SK-N-SH treated with all-trans-retinoic acid at 6 μM for 48 hours (cell line): ENCODE measurements around the gene NUP43.

Source experiments
- ATAC-seq: fragments of 200-7000 bp; cut with Tn5 transposase; 3 replicates; pipeline ENCODE4 v1.9.1; 2020; ENCODE audit warnings: mild to moderate bottlenecking, moderate library complexity
- ARNTL ChIP-seq: fragments of 450-650 bp; formaldehyde crosslinking; IDR thresholded peaks from 2 replicates; pipeline ENCODE4 v1.5.0; 2020; ENCODE audit warnings: low read depth, mild to moderate bottlenecking, moderate library complexity, borderline replicate concordance
- CREB5 ChIP-seq: fragments of 250-450 bp; sonication (Bioruptor Pico); IDR thresholded peaks from 2 replicates; pipeline ENCODE4 v1.5.1; 2020; ENCODE audit warnings: low read depth, mild to moderate bottlenecking, moderate library complexity
- CSDC2 ChIP-seq: fragments of 250-450 bp; sonication (Bioruptor Pico); IDR thresholded peaks from 2 replicates; pipeline ENCODE4 v1.5.0; 2020; ENCODE audit warnings: mild to moderate bottlenecking, moderate library complexity
- GLIS3 ChIP-seq: fragments of 250-450 bp; sonication (Bioruptor Pico); IDR thresholded peaks from 2 replicates; pipeline ENCODE4 v1.5.0; 2020; ENCODE audit warnings: mild to moderate bottlenecking, moderate library complexity
- ISL1 ChIP-seq: fragments of 250-450 bp; sonication (Bioruptor Pico); IDR thresholded peaks from 2 replicates; pipeline ENCODE4 v2.1.2; 2022; ENCODE audit warnings: mild to moderate bottlenecking, moderate library complexity
- OSR1 ChIP-seq: fragments of 250-450 bp; sonication (Bioruptor Pico); IDR thresholded peaks from 2 replicates; pipeline ENCODE4 v1.8.0; 2022; ENCODE audit warnings: moderate library complexity, mild to moderate bottlenecking, inconsistent platforms
- PATZ1 ChIP-seq: fragments of 250-450 bp; sonication (Bioruptor Pico); IDR thresholded peaks from 2 replicates; pipeline ENCODE4 v1.8.0; 2020; ENCODE audit warnings: mild to moderate bottlenecking, moderate library complexity, borderline replicate concordance
- POU6F1 ChIP-seq: fragments of 250-450 bp; sonication (Bioruptor Pico); IDR thresholded peaks from 2 replicates; pipeline ENCODE4 v1.8.0; 2021; ENCODE audit warnings: low read depth, mild to moderate bottlenecking, moderate library complexity, borderline replicate concordance
- PPARA ChIP-seq: fragments of 250-450 bp; sonication (Bioruptor Pico); IDR thresholded peaks from 2 replicates; pipeline ENCODE4 v1.5.0; 2020; ENCODE audit warnings: mild to moderate bottlenecking, borderline replicate concordance
- SNAI2 ChIP-seq: fragments of 250-450 bp; sonication (Bioruptor Pico); IDR thresholded peaks from 2 replicates; pipeline ENCODE4 v1.5.0; 2020; ENCODE audit warnings: mild to moderate bottlenecking, moderate library complexity
- ZFP3 ChIP-seq: fragments of 250-450 bp; sonication (Bioruptor Pico); IDR thresholded peaks from 2 replicates; pipeline ENCODE4 v1.5.0; 2020; ENCODE audit warnings: mild to moderate bottlenecking, moderate library complexity
- ZFP30 ChIP-seq: fragments of 450-650 bp; formaldehyde crosslinking; IDR thresholded peaks from 2 replicates; pipeline ENCODE4 v1.5.0; 2022; ENCODE audit warnings: mild to moderate bottlenecking, moderate library complexity
- ZNF70 ChIP-seq: fragments of 450-650 bp; formaldehyde crosslinking; IDR thresholded peaks from 2 replicates; pipeline ENCODE4 v1.5.0; 2020; ENCODE audit warnings: mild to moderate bottlenecking, moderate library complexity
- ZNF8 ChIP-seq: fragments of 450-650 bp; formaldehyde crosslinking; IDR thresholded peaks from 2 replicates; pipeline ENCODE4 v1.5.0; 2020; ENCODE audit warnings: mild to moderate bottlenecking, moderate library complexity
- TF ChIP-seq, protein P1 (sequence below): fragments of 250-450 bp; sonication (Bioruptor Pico); IDR thresholded peaks from 2 replicates; pipeline ENCODE4 v1.5.0; 2020; ENCODE audit warnings: mild to moderate bottlenecking, moderate library complexity
- TF ChIP-seq, protein P2 (sequence below): fragments of 250-450 bp; sonication (Bioruptor Pico); IDR thresholded peaks from 2 replicates; pipeline ENCODE4 v1.5.1; 2021; ENCODE audit warnings: mild to moderate bottlenecking, moderate library complexity

The NUP43 gene

DNA sequence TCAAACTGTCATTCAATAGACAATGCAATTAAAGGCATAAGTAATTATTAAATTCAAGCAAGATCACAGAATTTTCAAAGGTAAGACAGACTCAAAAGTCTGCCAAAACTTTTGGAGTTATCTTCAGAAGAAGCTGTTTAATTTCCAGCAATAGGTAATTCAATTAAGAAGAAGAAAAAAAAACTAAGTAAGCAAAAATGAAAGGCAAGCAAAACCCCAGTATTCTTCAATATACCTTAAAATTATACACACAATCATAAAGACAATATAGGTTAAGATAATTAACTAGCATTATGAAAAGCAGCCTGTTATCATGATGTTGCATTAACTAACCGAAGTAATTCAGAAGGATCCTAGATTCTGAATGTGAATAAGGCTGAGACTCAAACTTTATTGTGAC is 31.9 kb downstream of the NUP43 start:
- TF ChIP-seq PATZ1 (CRISPR knock-in tag): no peak
- no peak for TF ChIP-seq CSDC2
- no peak for TF ChIP-seq ZFP3 (CRISPR knock-in tag)
- TF ChIP-seq PPARA (CRISPR knock-in tag): no peak
- no peak for TF ChIP-seq GLIS3 (CRISPR knock-in tag)
- ATAC-seq: no peak

DNA sequence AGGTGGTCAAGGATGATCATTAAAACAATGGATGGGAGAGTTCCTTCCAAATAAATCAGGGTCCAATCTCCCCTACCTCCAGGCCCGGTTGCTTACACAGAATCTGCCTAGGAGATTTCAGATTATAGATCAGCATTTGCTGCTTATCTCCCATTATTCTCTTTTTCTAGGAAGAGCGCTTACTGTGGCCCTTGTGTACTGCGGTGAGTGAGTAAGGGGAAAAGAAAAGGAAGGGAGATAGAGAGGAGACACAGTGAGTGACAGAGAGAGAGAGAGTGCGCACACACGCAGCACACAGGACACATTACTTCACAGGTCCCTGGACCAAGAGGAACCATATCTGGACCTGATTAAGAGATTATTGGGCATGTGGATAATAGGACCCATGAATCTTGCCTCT is 34.6 kb downstream of the NUP43 start:
- no peak for ATAC-seq
- TF ChIP-seq, protein P1, sequence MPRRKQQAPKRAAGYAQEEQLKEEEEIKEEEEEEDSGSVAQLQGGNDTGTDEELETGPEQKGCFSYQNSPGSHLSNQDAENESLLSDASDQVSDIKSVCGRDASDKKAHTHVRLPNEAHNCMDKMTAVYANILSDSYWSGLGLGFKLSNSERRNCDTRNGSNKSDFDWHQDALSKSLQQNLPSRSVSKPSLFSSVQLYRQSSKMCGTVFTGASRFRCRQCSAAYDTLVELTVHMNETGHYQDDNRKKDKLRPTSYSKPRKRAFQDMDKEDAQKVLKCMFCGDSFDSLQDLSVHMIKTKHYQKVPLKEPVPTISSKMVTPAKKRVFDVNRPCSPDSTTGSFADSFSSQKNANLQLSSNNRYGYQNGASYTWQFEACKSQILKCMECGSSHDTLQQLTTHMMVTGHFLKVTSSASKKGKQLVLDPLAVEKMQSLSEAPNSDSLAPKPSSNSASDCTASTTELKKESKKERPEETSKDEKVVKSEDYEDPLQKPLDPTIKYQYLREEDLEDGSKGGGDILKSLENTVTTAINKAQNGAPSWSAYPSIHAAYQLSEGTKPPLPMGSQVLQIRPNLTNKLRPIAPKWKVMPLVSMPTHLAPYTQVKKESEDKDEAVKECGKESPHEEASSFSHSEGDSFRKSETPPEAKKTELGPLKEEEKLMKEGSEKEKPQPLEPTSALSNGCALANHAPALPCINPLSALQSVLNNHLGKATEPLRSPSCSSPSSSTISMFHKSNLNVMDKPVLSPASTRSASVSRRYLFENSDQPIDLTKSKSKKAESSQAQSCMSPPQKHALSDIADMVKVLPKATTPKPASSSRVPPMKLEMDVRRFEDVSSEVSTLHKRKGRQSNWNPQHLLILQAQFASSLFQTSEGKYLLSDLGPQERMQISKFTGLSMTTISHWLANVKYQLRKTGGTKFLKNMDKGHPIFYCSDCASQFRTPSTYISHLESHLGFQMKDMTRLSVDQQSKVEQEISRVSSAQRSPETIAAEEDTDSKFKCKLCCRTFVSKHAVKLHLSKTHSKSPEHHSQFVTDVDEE (CRISPR knock-in tag): no peak
- no peak for TF ChIP-seq ARNTL (CRISPR knock-in tag)
- no peak for TF ChIP-seq ZFP30 (CRISPR knock-in tag)
- TF ChIP-seq ZNF70 (CRISPR knock-in tag): no peak

- ATAC-seq: no peak
- TF ChIP-seq ZFP3 (CRISPR knock-in tag) (no peak), SNAI2 (CRISPR knock-in tag) (no peak), ARNTL (CRISPR knock-in tag) (no peak), PPARA (CRISPR knock-in tag) (no peak), OSR1 (CRISPR knock-in tag) (no peak), POU6F1 (CRISPR knock-in tag) (no peak), ZNF70 (CRISPR knock-in tag) (no peak), CREB5 (no peak), ISL1 (no peak), GLIS3 (CRISPR knock-in tag) (no peak), ZNF8 (CRISPR knock-in tag) (no peak), CSDC2 (no peak)
- TF ChIP-seq, protein P2, sequence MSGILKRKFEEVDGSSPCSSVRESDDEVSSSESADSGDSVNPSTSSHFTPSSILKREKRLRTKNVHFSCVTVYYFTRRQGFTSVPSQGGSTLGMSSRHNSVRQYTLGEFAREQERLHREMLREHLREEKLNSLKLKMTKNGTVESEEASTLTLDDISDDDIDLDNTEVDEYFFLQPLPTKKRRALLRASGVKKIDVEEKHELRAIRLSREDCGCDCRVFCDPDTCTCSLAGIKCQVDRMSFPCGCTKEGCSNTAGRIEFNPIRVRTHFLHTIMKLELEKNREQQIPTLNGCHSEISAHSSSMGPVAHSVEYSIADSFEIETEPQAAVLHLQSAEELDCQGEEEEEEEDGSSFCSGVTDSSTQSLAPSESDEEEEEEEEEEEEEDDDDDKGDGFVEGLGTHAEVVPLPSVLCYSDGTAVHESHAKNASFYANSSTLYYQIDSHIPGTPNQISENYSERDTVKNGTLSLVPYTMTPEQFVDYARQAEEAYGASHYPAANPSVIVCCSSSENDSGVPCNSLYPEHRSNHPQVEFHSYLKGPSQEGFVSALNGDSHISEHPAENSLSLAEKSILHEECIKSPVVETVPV: no peak
- TF ChIP-seq, protein P1 (CRISPR knock-in tag): no peak
Observed at GRCh38 chr6:149701714-149702113, 44.6 kb downstream of the NUP43 start.
